ENCODE measurements around the gene CXCL9.
"Not testable (repeated sequence)": the region's sequence is repeated elsewhere in the genome, so short reads cannot be mapped to it uniquely, and the experiment has no call there.

CXCL9 gene

GRCh38 chr4:75985116-75985515 lies 22.2 kb downstream of the CXCL9 start:
- Histone ChIP-seq H3K27me3 (ENCODE audit: insufficient read depth, insufficient read length) (no peaks in the 10 kb centered on the region), H3K9ac (ENCODE audit: insufficient read length, low read depth) (no peak overlapping the region), H3K9me3 (ENCODE audit: insufficient read depth, low read length) (no peaks in the 10 kb centered on the region), H3K4me3 (ENCODE audit: insufficient read length, low read depth) (no peak overlapping the region), H3K36me3 (ENCODE audit: insufficient read depth, insufficient read length, low read length) (peaks cover 38% of the 10 kb centered on the region), H3K4me1 (ENCODE audit: insufficient read depth, insufficient read length) (no peaks in the 10 kb centered on the region)
- TF ChIP-seq ZNF274 (IDR thresholded peaks at IDR 0.05; ENCODE audit: low read depth, low read length) = no peak
- no peak for TF ChIP-seq SUZ12 (IDR thresholded peaks at IDR 0.05; ENCODE audit: extremely low read depth, insufficient read depth, insufficient read length)
- no peak for TF ChIP-seq YY1 (IDR thresholded peaks at IDR 0.05; ENCODE audit: insufficient read depth, insufficient read length)
- DNase-seq (ENCODE audit: low read depth, low spot score) = no peak

- no peak overlapping the region for H3K9ac ChIP-seq (ENCODE audit: insufficient read length, low read depth)
- H3K27me3 ChIP-seq (ENCODE audit: insufficient read depth, insufficient read length) = no peaks in the 10 kb centered on the region
- TF ChIP-seq YY1 (IDR thresholded peaks at IDR 0.05; ENCODE audit: insufficient read depth, insufficient read length) (no peak), ZNF274 (IDR thresholded peaks at IDR 0.05; ENCODE audit: low read depth, low read length) (no peak), SUZ12 (IDR thresholded peaks at IDR 0.05; ENCODE audit: extremely low read depth, insufficient read depth, insufficient read length) (no peak)
- H3K9me3 ChIP-seq (ENCODE audit: insufficient read depth, low read length) = peaks cover 12% of the 10 kb centered on the region
- no peaks in the 10 kb centered on the region for H3K4me1 ChIP-seq (ENCODE audit: insufficient read depth, insufficient read length)
- no peak overlapping the region for H3K4me3 ChIP-seq (ENCODE audit: insufficient read length, low read depth)
- no peak for DNase-seq (ENCODE audit: low read depth, low spot score)
- H3K36me3 ChIP-seq (ENCODE audit: insufficient read depth, insufficient read length, low read length) = peaks cover 60% of the 10 kb centered on the region
Observed at GRCh38 chr4:75980576-75980975, 26.7 kb downstream of the CXCL9 start.

GRCh38 chr4:75976177-75976576 lies 31.1 kb downstream of the CXCL9 start:
- DNase-seq (ENCODE audit: low read depth, low spot score) = no peak
- peaks cover 83% of the 10 kb centered on the region for H3K36me3 ChIP-seq (ENCODE audit: insufficient read depth, insufficient read length, low read length)
- TF ChIP-seq ZNF274 (IDR thresholded peaks at IDR 0.05; ENCODE audit: low read depth, low read length) (no peak), YY1 (IDR thresholded peaks at IDR 0.05; ENCODE audit: insufficient read depth, insufficient read length) (no peak), SUZ12 (IDR thresholded peaks at IDR 0.05; ENCODE audit: extremely low read depth, insufficient read depth, insufficient read length) (no peak)

GRCh38 chr4:75973766-75974165 lies 33.5 kb downstream of the CXCL9 start:
- no peaks in the 10 kb centered on the region for H3K4me1 ChIP-seq (ENCODE audit: insufficient read depth, insufficient read length)
- TF ChIP-seq YY1 (IDR thresholded peaks at IDR 0.05; ENCODE audit: insufficient read depth, insufficient read length) (no peak), ZNF274 (IDR thresholded peaks at IDR 0.05; ENCODE audit: low read depth, low read length) (no peak), SUZ12 (IDR thresholded peaks at IDR 0.05; ENCODE audit: extremely low read depth, insufficient read depth, insufficient read length) (no peak)
- no peak for DNase-seq (ENCODE audit: low read depth, low spot score)
- no peaks in the 10 kb centered on the region for H3K27me3 ChIP-seq (ENCODE audit: insufficient read depth, insufficient read length)
- peaks cover 12% of the 10 kb centered on the region for H3K9me3 ChIP-seq (ENCODE audit: insufficient read depth, low read length)
- no peak overlapping the region for H3K4me3 ChIP-seq (ENCODE audit: insufficient read length, low read depth)
- peaks cover 90% of the 10 kb centered on the region for H3K36me3 ChIP-seq (ENCODE audit: insufficient read depth, insufficient read length, low read length)
- no peak overlapping the region for H3K9ac ChIP-seq (ENCODE audit: insufficient read length, low read depth)

More at GRCh38 chr4:75976177-75976576, 31.1 kb downstream of the CXCL9 start:
- H3K9me3 ChIP-seq (ENCODE audit: insufficient read depth, low read length) = peaks cover 12% of the 10 kb centered on the region
- no peak overlapping the region for H3K9ac ChIP-seq (ENCODE audit: insufficient read length, low read depth)
- H3K4me1 ChIP-seq (ENCODE audit: insufficient read depth, insufficient read length) = no peaks in the 10 kb centered on the region
- H3K4me3 ChIP-seq (ENCODE audit: insufficient read length, low read depth) = no peak overlapping the region
- no peaks in the 10 kb centered on the region for H3K27me3 ChIP-seq (ENCODE audit: insufficient read depth, insufficient read length)

GRCh38 chr4:75968084-75968483 lies 39.2 kb downstream of the CXCL9 start:
- Histone ChIP-seq H3K36me3 (ENCODE audit: insufficient read depth, insufficient read length, low read length) (peaks cover 88% of the 10 kb centered on the region), H3K9ac (ENCODE audit: insufficient read length, low read depth) (no peak overlapping the region), H3K4me3 (ENCODE audit: insufficient read length, low read depth) (no peak overlapping the region), H3K9me3 (ENCODE audit: insufficient read depth, low read length) (peaks cover 6% of the 10 kb centered on the region; the same call in 1 of the 2 replicates), H3K27me3 (ENCODE audit: insufficient read depth, insufficient read length) (no peaks in the 10 kb centered on the region), H3K4me1 (ENCODE audit: insufficient read depth, insufficient read length) (no peaks in the 10 kb centered on the region)
- TF ChIP-seq ZNF274 (IDR thresholded peaks at IDR 0.05; ENCODE audit: low read depth, low read length) = no peak
- no peak for TF ChIP-seq YY1 (IDR thresholded peaks at IDR 0.05; ENCODE audit: insufficient read depth, insufficient read length)
- no peak for TF ChIP-seq SUZ12 (IDR thresholded peaks at IDR 0.05; ENCODE audit: extremely low read depth, insufficient read depth, insufficient read length)
- DNase-seq (ENCODE audit: low read depth, low spot score) = no peak

GRCh38 chr4:75963558-75963957 lies 43.8 kb downstream of the CXCL9 start:
- no peaks in the 10 kb centered on the region for H3K27me3 ChIP-seq (ENCODE audit: insufficient read depth, insufficient read length)
- no peak for DNase-seq (ENCODE audit: low read depth, low spot score)
- no peaks in the 10 kb centered on the region for H3K4me1 ChIP-seq (ENCODE audit: insufficient read depth, insufficient read length)
- peaks cover 70% of the 10 kb centered on the region for H3K36me3 ChIP-seq (ENCODE audit: insufficient read depth, insufficient read length, low read length)
- TF ChIP-seq SUZ12 (IDR thresholded peaks at IDR 0.05; ENCODE audit: extremely low read depth, insufficient read depth, insufficient read length) = no peak
- no peak for TF ChIP-seq YY1 (IDR thresholded peaks at IDR 0.05; ENCODE audit: insufficient read depth, insufficient read length)
- no peak for TF ChIP-seq ZNF274 (IDR thresholded peaks at IDR 0.05; ENCODE audit: low read depth, low read length)
- H3K4me3 ChIP-seq (ENCODE audit: insufficient read length, low read depth) = no peak overlapping the region
- H3K9ac ChIP-seq (ENCODE audit: insufficient read length, low read depth) = no peak overlapping the region
- peaks cover 6% of the 10 kb centered on the region; the same call in 1 of the 2 replicates for H3K9me3 ChIP-seq (ENCODE audit: insufficient read depth, low read length)

GRCh38 chr4:75962072-75962471 lies 45.2 kb downstream of the CXCL9 start:
- H3K4me1 ChIP-seq (ENCODE audit: insufficient read depth, insufficient read length); DNase-seq (ENCODE audit: low read depth, low spot score); H3K9ac ChIP-seq (ENCODE audit: insufficient read length, low read depth); H3K9me3 ChIP-seq (ENCODE audit: insufficient read depth, low read length); H3K4me3 ChIP-seq (ENCODE audit: insufficient read length, low read depth); H3K27me3 ChIP-seq (ENCODE audit: insufficient read depth, insufficient read length): not testable (repeated sequence)
- H3K36me3 ChIP-seq (ENCODE audit: insufficient read depth, insufficient read length, low read length) = peaks cover 70% of the 10 kb centered on the region

GRCh38 chr4:75958546-75958945 lies 48.8 kb downstream of the CXCL9 start:
- not testable (repeated sequence) for DNase-seq (ENCODE audit: low read depth, low spot score); H3K9ac ChIP-seq (ENCODE audit: insufficient read length, low read depth); H3K27me3 ChIP-seq (ENCODE audit: insufficient read depth, insufficient read length); H3K9me3 ChIP-seq (ENCODE audit: insufficient read depth, low read length); H3K4me1 ChIP-seq (ENCODE audit: insufficient read depth, insufficient read length); H3K4me3 ChIP-seq (ENCODE audit: insufficient read length, low read depth)
- peaks cover 62% of the 10 kb centered on the region for H3K36me3 ChIP-seq (ENCODE audit: insufficient read depth, insufficient read length, low read length)

GRCh38 chr4:75954811-75955210 lies 52.5 kb downstream of the CXCL9 start:
- DNase-seq (ENCODE audit: low read depth, low spot score); H3K27me3 ChIP-seq (ENCODE audit: insufficient read depth, insufficient read length): not testable (repeated sequence)
- peaks cover 80% of the 10 kb centered on the region for H3K36me3 ChIP-seq (ENCODE audit: insufficient read depth, insufficient read length, low read length)

More at GRCh38 chr4:75954811-75955210, 52.5 kb downstream of the CXCL9 start:
- not testable (repeated sequence) for H3K9me3 ChIP-seq (ENCODE audit: insufficient read depth, low read length); H3K4me1 ChIP-seq (ENCODE audit: insufficient read depth, insufficient read length); H3K4me3 ChIP-seq (ENCODE audit: insufficient read length, low read depth); H3K9ac ChIP-seq (ENCODE audit: insufficient read length, low read depth)

Measured in NT2/D1 (cell line).